SU-DHL-6 (cell line): ENCODE data around the gene ADAMTS7.
"Not testable (repeated sequence)": the region's sequence is repeated elsewhere in the genome, so short reads cannot be mapped to it uniquely, and the experiment has no call there.

Experiments used
- EZH2phosphoT487 ChIP-seq: fragments of 200-600 bp; sonication (generic), shearing (Covaris generic); conservative IDR thresholded peaks from 2 replicates; pipeline ENCODE4 v1.6.1; 2018; ENCODE audit warnings: mild to moderate bottlenecking, antibody characterized with exemption, low read length, moderate library complexity, mixed read lengths
- TF ChIP-seq, protein P1 (sequence below): fragments of 200-600 bp; sonication (generic); IDR thresholded peaks from one replicate; pipeline ENCODE4 v1.5.1; 2017; ENCODE audit warnings: antibody characterized with exemption, mild to moderate bottlenecking, low read length, moderate library complexity; ENCODE audit not compliant: insufficient read depth, poor library complexity, severe bottlenecking

- TF ChIP-seq, protein P1, sequence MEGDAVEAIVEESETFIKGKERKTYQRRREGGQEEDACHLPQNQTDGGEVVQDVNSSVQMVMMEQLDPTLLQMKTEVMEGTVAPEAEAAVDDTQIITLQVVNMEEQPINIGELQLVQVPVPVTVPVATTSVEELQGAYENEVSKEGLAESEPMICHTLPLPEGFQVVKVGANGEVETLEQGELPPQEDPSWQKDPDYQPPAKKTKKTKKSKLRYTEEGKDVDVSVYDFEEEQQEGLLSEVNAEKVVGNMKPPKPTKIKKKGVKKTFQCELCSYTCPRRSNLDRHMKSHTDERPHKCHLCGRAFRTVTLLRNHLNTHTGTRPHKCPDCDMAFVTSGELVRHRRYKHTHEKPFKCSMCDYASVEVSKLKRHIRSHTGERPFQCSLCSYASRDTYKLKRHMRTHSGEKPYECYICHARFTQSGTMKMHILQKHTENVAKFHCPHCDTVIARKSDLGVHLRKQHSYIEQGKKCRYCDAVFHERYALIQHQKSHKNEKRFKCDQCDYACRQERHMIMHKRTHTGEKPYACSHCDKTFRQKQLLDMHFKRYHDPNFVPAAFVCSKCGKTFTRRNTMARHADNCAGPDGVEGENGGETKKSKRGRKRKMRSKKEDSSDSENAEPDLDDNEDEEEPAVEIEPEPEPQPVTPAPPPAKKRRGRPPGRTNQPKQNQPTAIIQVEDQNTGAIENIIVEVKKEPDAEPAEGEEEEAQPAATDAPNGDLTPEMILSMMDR, result not testable (repeated sequence)
- not testable (repeated sequence) for TF ChIP-seq EZH2phosphoT487
These were observed 36.7 kb downstream of the ADAMTS7 start for GRCh38 chr15:78774451-78774990.
